Activated CD4-positive, alpha-beta T cell treated with anti-CD3 and anti-CD28 coated beads for 24 hours (primary cell): ENCODE results near the gene EPO.
"Not testable (repeated sequence)": the region's sequence is repeated elsewhere in the genome, so short reads cannot be mapped to it uniquely, and the experiment has no call there.

Source experiments
- DNase-seq, 2 donors: peaks; one replicate each; pipeline ENCODE4 v3.0.0-alpha.2; 2020; ENCODE audit warnings: low read depth in 2 of 2

Gene EPO

DNA sequence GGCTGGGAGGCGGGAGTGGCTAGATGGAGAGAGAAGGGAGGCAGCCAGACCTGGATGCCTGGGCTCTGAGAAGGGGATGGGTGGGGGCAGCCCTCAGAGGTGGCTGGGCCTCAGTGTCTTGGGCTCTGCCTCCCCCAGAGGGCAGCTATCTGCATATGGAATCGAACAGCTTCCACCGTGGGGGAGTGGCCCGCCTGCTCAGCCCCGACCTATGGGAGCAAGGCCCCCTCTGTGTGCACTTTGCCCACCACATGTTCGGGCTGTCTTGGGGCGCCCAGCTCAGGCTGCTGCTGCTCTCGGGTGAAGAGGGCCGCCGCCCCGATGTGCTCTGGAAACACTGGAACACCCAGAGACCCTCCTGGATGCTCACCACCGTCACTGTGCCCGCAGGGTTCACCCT lies 16.4 kb downstream of the EPO start:
- no peak for DNase-seq

DNA sequence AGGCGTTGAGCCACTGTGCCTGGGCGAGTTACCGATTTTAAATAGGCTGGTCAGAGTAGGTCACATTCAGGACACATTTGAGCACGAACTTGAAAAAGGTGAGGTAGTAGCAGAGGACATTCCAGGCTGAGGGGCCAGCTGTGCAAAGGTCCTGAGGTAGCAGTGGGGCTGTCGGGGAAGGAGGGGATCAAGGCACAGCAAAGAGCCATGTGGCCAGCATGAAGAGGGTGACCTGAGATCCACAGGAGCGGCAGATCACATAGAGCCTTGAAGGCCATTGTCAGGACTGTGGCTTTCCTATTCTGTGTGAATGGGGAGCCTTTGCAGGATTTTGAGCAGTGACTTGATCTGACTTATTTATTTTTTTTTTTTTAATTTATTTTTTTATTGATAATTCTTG lies 19.7 kb downstream of the EPO start:
- DNase-seq: no peak

- no peak for DNase-seq
These were observed 24.3 kb downstream of the EPO start for GRCh38 chr7:100744605-100745004.

- DNase-seq: no peak
These were observed 24.9 kb downstream of the EPO start for GRCh38 chr7:100745184-100745583.

DNA sequence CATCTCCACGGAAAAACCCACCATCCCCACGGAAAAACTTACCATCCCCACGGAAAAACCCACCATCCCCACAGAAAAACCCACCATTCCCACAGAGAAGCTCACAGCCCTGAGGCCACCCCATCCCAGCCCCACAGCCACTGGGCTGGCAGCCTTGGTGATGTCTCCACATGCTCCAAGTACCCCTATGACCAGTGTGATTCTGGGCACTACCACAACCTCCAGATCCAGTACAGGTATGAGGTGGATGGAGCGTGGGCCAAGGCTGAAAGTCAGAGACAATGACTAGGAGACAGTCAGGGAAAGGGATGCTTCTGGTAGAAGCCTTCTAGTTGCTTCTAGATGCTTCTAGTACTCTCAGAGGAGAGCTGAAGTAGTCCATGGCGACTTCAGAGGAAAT lies 32.7 kb downstream of the EPO start:
- no peak for DNase-seq

- DNase-seq: no peak
These were observed 33.5 kb downstream of the EPO start for GRCh38 chr7:100753750-100754149.

DNA sequence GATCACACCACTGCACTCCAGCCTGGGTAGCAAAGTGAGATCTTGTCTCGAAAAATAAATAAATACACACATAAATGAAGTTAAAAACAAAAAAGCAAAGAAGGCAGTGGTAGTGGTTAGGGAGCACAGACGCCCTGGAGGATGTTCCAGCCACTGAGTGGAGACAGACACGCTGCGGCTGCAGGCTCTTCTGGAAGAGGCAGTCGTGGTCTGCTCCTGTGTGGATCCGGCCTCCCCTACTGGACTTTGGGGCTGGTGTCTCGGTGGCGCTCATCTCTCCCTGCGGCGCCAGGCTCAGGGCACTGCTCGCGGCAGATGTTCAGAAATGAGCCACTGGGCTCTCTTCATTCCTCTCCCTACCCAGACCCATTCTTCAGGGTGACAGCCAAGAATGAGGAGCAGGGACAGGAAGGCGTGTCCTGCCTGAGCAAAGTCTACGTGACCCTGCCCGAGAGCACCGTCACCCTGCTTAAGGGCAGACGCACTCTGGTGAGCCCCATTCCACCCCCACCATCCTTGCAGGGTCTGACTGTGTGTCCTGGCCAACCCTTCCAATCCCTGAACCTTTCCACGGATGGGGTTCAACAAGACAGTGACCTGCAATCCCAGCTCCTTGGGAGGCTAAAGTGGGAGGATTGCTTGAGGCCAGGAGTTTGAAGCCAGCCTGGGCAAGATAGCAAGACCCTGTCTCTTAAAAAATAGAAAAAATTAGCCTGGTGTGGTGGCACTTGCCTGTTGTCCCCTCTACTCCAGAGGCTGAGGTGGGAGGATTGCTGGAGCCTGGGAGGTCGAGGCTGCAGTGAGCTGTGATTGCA lies 39.3 kb downstream of the EPO start:
- no peak for DNase-seq

- DNase-seq: not testable (repeated sequence)
These were observed 42.6 kb downstream of the EPO start for GRCh38 chr7:100762841-100763240.

DNA sequence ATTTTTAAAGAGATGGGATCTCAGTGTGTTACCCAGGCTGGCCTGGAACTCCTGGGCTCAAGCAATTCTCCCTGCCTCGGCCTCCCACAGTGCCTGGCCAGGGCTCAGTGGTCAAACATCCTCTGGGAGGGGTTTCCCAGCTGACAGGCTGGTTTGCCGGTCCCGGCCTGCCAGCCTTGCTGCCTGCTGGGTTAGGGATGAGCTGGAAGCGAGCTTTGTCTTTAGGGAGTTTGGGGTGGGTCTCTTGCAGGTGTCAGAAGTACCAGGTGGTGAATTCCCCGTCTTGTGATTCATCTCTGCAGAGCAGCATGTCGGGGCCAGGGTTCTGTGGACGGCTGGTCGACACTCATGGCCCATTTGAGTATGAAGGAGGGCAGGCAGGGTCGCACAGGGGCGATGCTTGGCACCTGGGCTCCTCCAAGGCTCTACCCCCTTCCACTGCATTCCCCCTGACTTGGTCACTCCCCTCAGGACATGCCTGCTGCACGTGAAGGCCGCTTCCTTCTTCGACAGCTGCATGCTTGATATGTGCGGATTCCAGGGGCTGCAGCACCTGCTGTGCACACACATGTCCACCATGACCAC lies 43.4 kb downstream of the EPO start:
- DNase-seq: no peak

DNA sequence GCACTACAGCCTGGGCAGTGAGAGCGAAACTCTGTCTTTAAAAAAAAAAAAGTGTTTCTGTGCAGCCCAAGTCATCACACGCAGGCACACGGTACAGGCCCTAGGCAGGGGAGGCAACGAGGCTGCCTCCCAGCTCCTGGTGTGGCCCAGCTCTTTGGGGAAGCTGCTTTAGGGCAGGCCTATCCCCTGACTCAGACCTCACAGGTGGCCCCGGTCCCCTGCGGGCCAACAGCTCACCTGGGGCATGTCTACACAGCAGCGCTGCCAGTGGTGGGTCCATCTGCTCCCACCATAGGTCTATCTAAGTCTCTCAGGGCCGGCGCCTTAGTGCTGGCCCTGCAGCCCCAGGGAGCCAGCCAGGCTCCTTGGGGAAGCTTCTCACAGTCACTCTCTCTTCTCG lies 44.6 kb downstream of the EPO start:
- DNase-seq: no peak

- DNase-seq: no peak
These were observed 45.0 kb downstream of the EPO start for GRCh38 chr7:100765250-100765649.

- no peak for DNase-seq
These were observed 48.5 kb downstream of the EPO start for GRCh38 chr7:100768784-100769183.
